GM21381 (cell line): ENCODE data around the gene MAP1A.
"Not testable (repeated sequence)": the region's sequence is repeated elsewhere in the genome, so short reads cannot be mapped to it uniquely, and the experiment has no call there.

Experiments
- ATAC-seq: cut with Tn5 transposase; IDR thresholded peaks from one replicate; pipeline ENCODE4 v1.9.1; 2021; ENCODE audit warnings: mild to moderate bottlenecking, moderate library complexity; ENCODE audit not compliant: unreplicated experiment

Gene MAP1A

DNA sequence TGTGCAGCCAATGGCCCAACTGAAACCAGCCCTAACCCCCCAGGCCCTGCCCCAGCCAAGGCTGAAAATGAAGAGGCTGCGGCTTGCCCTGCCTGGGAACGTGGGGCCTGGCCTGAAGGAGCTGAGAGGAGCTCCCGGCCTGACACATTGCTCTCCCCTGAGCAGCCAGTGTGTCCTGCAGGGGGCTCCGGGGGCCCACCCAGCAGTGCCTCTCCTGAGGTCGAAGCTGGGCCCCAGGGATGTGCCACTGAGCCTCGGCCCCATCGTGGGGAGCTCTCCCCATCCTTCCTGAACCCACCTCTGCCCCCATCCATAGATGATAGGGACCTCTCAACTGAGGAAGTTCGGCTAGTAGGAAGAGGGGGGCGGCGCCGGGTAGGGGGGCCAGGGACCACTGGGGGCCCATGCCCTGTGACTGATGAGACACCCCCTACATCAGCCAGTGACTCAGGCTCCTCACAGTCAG is 11.2 kb downstream of the MAP1A start:
- no peak for ATAC-seq

DNA sequence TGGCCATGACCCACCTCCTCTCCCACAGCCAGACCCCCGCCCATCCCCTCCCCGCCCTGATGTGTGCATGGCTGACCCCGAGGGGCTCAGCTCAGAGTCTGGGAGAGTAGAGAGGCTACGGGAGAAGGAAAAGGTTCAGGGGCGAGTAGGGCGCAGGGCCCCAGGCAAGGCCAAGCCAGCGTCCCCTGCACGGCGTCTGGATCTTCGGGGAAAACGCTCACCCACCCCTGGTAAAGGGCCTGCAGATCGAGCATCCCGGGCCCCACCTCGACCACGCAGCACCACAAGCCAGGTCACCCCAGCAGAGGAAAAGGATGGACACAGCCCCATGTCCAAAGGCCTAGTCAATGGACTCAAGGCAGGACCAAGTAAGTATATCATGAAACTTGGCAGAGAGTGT is 11.7 kb downstream of the MAP1A start:
- no peak for ATAC-seq

DNA sequence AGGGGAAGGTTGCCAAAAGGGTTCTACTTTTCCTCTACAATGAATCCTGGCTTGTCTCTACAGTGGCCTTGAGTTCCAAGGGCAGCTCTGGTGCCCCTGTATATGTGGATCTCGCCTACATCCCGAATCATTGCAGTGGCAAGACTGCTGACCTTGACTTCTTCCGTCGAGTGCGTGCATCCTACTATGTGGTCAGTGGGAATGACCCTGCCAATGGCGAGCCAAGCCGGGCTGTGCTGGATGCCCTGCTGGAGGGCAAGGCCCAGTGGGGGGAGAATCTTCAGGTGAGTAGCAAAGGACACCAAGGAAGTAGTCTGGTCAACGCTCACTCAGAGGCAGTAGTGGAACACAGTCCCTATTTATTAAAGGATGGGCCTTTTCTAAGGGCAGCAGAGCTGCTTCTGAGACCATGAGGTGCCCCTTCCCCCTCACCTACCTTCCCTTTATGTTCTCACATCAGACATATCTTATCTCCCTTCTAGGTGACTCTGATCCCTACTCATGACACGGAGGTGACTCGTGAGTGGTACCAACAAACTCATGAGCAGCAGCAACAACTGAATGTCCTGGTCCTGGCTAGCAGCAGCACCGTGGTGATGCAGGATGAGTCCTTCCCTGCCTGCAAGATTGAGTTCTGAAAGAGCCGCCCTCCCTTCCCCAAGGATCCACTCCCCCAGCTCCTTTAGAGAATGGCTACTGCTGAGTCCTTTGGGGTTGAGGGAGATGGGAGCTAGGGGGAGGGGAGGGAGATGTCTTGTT is 12.4 kb downstream of the MAP1A start:
- no peak for ATAC-seq

DNA sequence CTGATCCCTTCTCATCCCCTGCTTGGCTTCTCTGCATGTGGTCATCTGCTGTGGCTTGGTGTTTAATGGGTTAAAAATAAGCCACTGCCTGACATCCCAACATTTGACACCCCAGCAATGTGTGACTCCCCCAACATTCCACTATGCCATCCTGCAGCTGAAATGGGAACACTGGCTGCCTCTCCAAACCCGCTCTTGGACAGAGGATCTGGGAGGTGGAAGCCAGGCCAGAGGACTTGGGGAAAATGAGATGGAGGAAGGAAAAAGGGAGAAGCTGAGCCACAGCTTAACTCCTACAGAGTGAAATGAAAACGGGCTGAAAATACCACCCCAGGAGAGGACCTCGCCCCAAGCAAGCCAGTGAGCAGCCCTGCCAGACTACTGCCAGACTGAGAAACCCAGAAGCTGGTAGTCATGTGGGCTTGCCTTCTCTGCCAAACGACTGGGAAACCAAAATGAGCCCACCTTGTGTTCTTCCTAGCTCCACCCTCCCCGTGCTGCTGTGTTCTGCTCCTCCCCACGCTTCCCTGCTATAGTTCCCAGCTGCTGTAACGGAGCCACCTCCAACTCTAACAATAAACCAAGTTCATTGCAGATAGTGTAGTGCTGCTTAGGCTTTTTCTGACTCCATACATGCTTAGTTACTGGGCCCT is 13.7 kb downstream of the MAP1A start:
- no peak for ATAC-seq

GRCh38 chr15:43532826-43533225 is 15.4 kb downstream of the MAP1A start:
- ATAC-seq, result not testable (repeated sequence)

DNA sequence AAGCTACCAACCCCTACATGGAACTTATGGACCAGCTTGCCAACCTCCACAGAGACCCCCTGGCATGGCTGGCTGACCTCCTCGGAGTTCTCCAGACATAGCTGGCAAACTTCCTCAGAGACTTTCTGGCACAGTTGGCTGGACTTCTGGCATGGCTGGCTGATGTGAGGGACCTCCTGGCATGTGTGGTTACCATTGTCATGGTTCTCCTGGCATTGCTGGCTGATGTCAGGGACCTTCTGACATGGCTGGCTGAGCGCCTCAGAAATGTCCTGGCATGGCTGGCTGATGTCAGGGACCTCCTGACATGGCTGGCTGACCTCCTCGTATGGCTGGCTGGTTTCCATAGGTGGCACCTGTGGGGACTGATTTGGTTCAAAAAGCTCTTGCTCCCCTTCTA is 17.5 kb downstream of the MAP1A start:
- ATAC-seq, result no peak

- no peak for ATAC-seq
Measured at GRCh38 chr15:43538091-43538490, 20.7 kb downstream of the MAP1A start.

DNA sequence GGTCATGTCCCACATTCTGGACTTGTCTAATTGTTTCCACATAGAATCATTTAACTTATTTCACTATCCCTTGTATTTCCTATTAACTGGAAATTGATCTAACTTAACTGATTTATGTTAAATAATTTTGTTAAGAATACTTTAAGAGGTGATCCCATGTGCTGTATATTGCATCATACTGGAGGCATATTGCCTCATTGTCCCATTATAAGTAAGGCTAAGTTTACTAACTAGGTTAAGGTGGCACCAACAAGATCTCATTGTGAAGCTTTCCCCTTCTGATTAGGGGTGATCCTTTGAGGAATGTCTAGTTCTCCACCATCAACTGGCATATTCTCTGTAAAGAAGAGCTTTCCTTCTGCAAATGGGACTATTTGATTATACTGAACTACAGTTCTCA is 24.4 kb downstream of the MAP1A start:
- ATAC-seq, result no peak

- ATAC-seq, result no peak
Measured at GRCh38 chr15:43544266-43544665, 26.9 kb downstream of the MAP1A start.

GRCh38 chr15:43545426-43545825 is 28.0 kb downstream of the MAP1A start:
- no peak for ATAC-seq

GRCh38 chr15:43547539-43547938 is 30.1 kb downstream of the MAP1A start:
- no peak for ATAC-seq

- ATAC-seq, result no peak
Measured at GRCh38 chr15:43550527-43551363, 33.3 kb downstream of the MAP1A start.

DNA sequence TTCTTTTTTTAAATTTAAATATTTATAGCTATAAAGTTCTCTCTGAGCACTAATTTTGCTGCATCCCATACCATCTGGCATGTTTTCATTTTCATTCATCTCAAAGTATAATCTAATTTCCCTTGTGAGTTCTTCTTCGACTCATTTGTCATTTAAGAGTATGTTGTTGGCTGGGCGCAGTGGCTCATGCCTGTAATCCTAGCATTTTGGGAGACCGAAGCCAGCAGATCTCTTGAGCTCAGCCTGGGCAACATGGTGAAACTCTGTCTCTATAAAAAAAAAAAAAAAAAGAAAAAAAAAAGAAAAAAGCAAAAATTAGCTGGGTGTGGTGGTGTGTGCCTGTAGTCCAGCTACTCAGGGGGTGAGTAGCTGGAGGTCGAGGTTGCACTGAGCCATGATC is 34.8 kb downstream of the MAP1A start:
- ATAC-seq, result no peak

GRCh38 chr15:43552986-43553385 is 35.6 kb downstream of the MAP1A start:
- no peak for ATAC-seq

GRCh38 chr15:43562753-43563152 is 45.3 kb downstream of the MAP1A start:
- ATAC-seq, result not testable (repeated sequence)

- ATAC-seq, result not testable (repeated sequence)
Measured at GRCh38 chr15:43563793-43564192, 46.4 kb downstream of the MAP1A start.

GRCh38 chr15:43566615-43567014 is 49.2 kb downstream of the MAP1A start:
- not testable (repeated sequence) for ATAC-seq

DNA sequence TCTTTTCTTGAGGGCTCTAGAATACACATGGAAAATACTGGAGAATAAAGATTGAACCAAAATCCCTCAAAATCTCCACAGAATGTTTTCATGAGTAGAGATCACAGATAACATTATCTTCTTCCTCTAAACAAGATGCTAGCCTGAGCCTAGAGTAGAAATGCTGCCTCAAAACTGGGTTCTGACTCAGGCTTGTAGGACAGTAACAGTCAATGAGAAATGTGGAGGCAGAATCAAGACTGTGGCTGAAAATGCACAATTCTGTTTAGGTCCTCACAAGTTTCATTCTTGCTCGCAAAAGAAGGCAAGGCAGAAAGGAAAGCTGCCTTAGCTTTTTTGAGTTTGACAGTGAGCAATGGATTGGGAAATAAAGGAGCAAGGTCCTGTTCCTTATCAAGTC is 57.2 kb downstream of the MAP1A start:
- not testable (repeated sequence) for ATAC-seq
